ENCODE measurements around the gene OR2V1.
"Not testable (repeated sequence)": the region's sequence is repeated elsewhere in the genome, so short reads cannot be mapped to it uniquely, and the experiment has no call there.

Gene OR2V1

DNA sequence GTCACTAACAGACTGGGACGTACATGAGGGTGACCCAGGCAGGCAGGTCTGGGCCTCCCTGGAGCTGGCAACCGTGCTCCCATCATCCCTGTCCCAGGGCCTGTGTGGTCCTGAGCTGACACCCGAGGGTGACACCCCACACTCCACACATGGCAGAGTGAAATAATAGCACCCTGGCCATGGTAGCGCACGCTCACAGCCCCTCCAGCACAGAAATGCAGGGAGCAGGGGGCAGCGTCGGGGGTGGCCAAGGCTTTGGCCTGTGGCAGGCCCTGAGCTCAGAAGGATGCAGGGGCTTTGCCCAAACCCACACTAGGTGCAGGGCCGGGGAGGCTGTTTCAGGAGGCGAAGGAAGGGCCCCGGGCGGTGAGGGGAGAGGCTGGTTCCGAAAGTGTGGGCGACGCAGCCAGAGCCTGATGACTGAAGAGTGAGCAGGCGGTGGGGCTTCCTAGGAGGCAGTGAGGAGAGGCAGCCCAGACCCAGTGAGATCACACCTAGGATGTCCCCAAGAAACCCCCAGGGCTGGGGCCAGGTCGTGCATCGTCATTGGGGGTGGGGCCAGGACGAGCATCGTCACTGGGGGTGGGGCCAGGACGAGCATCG, 29.3 kb upstream of the OR2V1 start:
- DNase-seq = no peak

DNA sequence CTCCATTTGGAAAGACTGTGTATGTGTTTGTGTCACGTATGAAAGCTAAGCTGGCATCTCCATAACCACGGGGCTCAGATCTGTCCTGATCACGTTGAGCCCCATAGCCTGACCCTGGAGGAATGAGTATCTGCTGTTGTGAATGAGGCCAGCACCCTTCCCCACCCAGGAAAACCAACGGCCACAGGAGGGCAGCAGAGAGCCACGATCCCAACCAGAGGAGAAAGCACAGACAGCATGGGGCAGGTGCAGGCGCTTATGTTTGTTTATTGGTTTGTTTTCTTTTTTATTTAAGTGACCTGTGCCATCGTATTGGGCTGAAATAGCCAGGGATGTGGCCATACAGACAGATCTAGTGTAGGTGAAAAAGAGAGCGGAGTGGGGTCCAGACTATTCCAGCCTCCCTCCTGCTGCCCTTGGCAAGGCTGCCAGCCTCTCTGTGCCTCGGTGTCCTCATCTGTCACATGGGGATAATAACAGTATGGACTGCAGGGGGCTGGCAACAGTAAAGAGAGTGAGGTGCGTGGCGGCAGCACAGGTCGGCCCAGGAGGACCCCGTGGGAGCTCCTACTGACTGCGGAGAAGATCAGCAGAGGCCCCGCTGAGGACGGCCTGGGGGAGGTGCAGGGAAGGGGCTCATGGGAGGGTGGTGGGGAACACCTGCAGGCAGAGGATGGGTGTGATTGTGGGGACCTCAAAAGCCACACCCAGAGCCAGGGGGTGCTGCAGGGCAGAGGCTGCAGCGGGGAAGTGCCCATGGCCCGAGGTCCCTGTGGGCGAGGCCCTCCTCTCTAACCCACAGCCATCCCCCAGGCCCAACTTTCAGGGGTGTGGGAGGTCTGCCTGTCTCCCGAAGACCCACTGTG, 28.6 kb upstream of the OR2V1 start:
- DNase-seq = peak; percentile 8

DNA sequence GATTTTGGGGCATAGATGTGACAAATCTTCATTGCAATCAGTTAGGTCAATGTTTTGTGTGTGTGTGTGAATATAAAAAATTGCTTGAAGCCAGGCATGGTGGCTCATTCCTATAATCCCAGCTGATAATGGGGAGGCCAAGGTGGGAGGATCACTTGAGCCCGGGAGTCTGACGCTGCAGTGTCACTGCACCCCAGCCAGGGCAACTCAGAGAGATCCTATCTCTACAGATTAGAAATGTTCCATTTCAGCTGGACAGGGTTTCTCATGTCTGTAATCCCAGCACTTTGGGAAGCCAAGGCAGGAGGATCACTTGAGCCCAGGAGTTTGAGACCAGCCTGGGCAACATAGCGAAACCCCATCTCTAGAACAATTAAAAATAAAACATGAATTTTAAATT, 27.9 kb upstream of the OR2V1 start:
- DNase-seq = no peak

DNA sequence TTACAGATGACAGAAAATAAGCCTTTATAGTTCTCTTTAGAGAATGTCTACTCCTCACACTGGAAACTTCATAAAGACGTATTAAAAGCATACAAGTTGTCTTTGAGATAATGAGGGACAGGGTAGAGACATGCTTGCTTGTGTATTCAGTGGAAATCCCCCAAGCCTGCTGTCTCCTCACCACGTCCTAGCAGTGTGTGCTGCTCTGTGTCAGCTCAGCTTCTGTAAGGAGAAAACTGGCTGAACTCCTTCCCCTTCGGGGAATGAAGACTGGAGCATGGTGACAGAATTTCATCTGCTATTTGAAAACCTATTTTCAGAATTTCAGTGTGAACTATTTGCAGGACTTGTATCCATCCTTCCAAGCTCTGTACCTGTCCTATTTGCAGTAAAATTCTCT, 25.8 kb upstream of the OR2V1 start:
- DNase-seq = no peak

DNA sequence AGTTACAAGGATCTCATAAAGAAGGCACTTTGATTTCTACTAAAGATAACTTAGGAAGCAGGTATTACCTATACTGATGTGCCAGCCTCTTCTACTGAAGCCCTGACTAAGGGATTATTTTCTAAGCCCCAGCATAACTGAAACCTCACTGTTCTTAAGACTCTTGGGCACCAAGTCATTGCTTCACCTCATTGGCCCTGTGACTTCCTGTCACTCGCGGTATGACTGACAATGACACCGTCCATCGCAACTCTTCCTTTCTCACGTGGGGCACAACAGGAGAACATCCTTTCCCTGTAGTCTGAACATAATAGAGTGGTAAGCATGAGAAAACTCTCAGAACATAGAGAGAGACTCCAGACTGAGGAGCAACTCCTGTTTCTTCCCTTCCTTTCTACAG, 22.8 kb upstream of the OR2V1 start:
- no peak for DNase-seq

DNA sequence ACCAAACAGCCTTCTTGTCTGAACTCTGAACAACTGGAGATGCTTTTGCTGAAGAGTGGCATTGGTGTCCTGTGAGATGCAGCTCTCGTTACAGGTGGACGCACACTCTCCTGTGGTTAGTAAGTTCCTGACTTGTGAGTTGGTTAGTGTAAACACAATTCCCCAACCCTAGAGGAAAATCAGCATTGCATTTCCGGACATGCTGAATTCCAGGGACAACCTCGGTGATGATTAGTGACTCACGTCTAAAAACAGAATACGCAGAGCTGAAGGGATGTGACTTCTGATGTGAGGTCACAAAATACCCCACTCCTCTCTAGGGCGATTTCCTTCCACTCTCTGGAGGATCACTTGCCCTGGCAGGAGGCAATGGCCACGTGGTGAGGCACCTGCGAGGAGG, 21.4 kb upstream of the OR2V1 start:
- DNase-seq = no peak

DNA sequence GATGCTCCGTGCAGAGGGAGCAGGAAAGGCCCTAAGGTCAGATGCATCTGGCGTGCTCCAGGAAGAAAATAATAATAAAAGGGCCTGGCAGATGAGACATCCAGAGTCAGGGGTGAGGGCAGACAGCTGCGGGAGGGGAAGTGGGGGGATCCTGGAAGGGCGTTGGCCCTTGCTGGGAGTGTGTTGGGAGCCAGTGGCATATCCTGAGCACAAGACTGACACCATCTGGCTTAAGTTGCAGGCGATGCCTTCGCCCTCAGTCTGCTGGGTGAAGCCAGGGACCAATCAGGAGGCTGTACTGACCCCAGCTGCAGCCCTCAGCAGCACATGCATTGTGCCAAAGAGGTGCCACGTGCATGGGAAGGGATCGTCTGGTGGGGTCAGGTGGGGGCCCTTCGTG, 20.2 kb upstream of the OR2V1 start:
- no peak for DNase-seq

DNA sequence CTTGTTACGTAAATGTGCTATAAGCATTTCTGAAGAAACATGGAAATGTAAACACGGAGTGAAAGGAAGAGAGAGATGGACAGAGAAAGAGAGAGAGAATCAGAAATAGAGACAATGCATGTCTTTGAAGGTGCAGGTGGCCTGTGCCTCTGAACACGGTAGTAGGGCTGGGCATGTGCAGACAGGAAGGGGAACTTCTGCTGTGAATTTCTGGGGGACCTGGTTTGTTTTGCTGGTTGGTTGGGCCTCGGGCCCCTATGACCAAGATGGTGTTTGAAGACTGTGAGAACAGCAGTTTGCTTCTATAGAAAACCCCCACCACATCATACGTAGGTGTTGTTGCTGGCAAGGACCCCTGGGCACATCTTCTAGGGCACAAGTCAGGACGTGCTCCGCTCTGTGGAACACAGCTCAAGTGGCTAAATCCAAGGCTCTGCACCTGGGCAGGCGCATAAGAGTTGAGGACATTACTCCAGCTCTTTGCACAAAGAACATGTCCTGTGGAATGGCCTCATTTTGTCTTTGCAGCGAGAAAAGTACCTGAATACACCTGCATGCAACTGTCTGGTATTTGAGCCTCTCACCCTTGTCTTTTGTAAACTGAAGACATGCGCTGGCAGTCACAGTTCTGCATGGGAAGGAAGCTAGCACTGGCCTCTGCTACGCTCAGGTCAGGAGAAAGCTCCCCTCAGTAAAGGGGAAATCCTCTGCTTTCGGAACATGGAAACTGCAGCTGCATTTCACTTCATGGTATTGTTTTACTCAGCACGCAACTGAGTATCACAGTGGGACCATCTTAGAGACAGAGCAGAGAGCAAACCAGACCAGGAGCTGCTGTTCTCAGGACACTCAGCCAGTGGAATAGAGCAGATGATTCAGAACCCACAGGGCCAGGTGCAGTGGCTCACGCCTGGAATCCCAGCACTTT, 19.1 kb upstream of the OR2V1 start:
- DNase-seq = no peak

DNA sequence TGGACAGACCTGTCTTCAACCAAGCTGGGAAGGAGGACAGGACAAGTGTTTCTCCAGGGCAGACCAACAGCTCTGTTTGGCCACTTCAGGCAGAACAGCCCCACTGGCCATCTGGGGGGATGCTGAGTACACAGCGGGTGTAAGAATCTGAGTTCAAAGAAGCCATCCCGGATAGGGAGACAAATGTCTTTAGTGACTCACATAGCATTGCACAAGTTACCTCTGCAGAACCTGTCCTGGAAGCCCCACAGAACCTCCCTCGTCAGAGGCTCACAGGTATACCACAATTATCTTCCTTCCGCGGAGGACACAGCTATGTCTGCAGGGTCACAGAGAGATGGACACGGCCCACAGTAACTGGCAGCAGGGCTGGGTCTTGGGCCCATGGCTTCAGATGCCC, 18.4 kb upstream of the OR2V1 start:
- no peak for DNase-seq

DNA sequence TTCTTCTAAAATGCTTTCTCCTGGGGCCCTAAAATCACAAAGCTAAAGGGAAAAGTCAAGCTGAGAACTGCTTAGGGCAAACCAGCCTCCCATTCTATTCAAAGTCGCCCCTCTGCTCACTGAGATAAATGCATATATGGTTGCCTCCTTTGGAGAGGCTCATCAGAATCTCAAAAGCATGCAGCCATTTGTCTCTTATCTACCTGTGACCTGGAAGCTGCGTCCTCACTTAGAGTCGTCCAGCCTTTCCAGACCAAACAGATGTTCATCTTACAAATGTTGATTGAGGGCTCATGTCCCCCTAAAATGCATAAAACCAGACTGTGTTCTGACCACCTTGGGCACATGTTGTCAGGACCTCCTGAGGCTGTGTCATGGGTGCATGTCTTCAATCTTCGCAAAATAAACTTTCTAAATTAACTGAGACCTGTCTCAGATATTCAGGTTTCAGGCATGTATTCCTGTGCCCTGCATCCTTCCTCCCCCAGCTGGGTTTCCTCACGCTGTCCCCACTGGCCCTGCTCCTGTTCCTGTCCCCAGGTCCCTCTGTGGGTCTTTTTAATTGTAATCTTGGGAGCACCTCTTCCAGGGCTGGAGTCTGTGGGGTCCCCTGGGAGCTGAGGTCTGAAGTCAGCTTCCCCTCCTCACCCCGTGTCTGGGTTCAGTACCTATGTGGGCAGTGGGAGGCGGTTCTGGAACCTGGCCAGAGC, 16.1 kb upstream of the OR2V1 start, which contains the start of gene OR2V2:
OR2V2 (plus strand) TSS at position 660 of the 710 bp plus-strand sequence. CDS start 7,357 bp downstream, outside the sequence.
- DNase-seq = not testable (repeated sequence)

DNA sequence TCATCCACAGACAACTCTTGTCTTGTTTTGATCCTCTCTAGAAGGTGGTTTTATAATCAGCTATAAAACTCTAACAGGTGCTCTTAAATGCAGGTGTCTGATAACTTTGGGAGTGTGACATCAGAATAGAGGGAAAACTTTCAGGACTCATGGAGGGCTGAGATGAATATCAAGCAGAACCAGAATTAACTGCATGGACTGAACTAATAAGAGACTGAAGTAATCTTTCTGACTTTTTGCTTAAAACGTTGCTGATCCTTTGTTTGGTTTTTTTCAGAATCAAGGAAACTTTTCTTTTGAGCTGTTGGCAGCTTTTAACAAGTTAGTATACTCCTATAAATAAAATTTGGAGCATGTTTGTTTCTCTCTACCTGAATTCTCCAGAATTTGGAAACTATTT, 14.2 kb upstream of the OR2V1 start:
- DNase-seq = no peak

DNA sequence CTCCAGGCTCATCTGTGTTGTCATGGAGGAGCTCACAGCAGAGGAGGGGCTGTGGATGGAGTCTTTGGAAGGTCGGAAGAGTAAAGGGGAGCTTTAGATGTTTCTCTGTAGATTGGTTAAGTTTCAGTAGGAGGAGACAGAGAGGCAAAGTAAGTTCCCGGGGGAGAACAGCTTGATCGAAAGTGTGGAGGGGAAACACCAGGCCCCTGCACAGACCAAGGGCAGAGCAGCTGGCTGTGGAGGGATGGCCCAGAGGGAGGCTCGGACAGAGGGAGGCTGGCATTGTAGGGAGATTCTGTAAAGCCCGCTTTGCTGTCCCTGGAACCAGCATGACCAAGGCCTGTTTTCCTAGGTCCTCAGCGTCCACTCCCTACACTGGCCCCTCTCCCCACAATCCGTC, 11.1 kb upstream of the OR2V1 start:
- DNase-seq = no peak

DNA sequence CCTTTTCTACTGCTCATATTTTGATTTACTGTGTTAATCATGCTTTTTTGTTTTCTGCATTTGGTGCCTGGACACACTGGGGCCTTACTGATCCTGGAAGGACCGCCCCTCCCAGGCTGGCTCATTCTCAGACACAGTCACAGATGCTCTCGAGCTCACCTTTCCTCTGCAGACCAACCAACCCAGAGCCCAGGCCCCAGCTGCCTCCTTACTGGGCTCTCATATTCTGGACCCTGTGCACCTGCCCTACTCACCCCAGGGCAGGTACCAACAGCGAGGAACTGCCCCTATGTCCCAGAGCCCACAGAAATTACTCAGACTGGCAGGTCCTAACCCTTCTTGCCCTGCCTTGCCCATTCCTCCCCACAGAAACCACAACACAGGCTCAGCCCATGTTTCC, 9.8 kb upstream of the OR2V1 start:
- DNase-seq = no peak

DNA sequence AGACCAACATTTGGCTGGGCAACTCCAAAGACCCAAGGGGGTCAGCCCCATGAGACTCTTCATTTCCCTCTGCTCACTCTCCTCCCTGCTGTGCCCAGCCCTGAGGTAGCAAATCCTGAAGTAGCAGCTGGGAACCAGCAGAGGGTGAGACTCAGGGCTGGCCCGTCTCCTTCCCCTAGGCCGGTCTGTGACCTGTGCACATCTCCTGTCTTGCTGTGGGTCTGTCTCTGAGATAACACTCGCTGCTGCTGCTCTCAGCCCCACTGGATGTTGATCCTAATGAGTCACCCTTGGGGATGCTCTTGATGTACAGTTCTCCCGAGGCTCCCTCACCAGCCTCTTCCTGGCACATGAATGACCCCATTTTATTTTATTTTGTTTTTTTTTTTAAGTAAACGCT, 7.3 kb upstream of the OR2V1 start:
- DNase-seq = no peak

DNA sequence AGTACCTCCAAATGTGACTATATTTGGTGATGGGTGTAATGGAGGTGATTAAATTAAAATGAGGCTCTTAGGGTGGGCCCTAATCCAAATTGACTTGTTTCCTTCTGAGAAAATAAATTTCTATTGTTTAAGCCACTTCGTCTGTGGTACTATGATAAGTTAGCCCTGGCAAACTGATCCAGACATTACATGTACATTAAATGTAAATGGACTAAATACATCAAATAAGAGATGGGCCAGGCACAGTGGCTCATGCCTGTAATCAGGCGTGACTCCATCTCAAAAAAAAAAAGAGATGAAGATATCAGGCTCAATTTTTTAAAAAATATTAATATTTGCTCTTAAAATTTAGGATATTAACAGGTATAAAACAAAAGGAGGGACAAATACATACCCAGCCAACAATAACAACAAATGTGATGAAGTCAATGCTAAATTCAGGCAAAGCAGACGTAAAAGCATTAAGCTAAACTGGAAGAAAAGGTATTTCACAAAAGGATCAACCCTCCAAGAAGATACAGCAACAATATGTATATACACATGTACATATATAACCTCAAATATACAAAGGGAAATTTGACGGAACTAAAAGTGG, 5.5 kb upstream of the OR2V1 start:
- DNase-seq = no peak

DNA sequence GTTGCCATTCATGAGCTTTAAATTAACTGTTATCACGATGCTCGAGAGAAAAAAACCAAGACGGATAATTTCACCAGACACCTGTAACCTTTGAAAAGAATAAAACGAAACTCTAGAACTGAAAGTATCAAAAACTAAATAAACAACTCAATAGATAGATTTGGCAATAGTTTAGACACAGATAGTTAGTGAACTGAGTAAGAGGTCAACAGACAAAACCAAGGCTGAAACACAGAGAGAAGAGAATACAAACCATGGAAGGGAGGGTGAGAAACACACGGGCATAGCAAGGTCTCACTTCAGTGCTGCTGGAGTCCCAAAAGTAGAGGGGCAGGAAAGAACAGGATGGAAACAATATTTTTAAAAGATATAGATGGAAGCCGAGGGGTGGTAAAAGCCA, 3.3 kb upstream of the OR2V1 start:
- no peak for DNase-seq

DNA sequence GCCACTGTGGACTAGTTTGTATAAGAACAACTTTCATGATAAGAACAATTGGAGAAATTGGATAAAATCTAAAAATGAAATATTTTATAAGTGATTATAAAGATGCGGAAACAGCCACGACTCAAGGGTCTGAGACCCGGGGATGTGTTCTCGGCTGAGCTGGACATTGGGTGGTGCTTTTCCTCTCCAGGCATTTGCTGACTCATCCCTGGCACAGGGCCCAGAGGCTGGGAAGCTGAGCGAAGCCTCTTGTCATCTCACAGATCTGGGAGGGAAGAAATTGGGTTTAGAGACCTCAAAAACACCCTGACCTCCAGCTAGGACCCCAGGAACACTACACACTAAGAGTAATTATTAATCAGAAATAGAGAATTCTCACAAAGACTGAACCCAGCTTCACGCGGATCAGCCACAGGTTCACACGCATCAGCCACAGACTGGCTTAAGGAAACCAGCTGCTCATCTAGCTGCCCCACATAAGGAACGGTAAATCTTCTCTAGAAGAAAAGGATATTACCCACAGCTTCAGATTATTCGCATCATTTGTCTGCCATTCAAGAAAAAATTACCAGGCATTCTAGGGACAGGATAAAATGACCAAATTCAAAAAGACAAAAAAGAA, 2.8 kb upstream of the OR2V1 start:
- DNase-seq = no peak

DNA sequence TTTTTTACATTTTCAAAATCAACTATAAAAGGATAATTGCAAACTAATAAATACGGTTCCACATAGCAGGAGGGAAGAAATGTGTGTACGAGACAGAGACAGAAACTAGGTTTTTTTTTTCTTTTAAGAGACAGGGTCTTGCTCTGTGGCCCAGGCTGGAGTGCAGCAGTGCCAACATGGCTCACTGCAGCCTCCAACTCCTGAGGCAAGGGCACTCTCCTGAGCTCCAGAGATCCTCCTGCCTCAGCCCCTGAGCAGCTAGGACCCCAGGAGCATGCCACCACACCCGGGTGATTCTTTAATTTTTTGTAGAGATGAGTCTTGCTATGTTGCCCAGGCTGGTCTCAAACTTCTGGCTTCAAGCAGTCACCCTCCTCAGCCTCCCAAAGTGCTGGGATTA, 2.1 kb upstream of the OR2V1 start:
- no peak for DNase-seq

DNA sequence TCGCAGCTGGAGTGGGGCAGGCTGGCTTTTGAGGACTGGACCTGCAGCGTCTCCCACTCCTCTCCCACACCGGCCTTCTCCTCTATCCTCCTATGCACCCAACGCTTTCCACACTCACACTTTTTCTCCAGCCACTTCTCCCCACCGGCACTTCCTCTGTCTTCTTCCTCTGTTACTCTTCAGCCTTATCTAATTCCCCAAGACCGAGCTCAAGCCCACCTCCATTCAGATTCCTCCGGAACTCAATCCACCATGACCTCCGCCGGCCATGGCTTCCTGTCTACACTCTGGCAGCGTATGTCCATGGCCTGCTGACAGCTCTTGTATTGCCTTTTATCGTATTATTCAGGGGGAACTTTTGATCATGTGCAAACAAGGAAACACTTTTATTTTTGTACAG, 545 bp upstream of the OR2V1 start:
- no peak for DNase-seq

DNA sequence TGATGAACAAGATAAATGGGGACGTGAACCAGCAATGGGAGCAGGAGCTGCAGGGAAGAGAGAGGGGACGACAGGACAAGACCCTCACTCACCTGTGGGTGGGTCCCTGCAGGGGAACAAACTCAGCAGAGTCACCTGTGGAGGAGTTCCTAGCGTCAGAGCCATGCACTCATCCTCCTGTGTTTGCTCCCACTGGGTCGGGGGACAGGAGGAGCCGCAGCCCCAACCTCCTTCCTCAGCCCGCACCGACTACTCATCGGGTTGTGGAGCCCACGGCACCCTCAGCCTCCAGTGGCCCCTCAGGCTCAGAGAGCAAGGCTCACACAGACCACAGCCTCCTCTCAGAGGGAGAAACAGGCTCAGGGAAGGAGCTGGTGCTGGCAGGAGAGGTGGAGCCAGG, 888 bp downstream of the OR2V1 start:
- DNase-seq = not testable (repeated sequence)

DNA sequence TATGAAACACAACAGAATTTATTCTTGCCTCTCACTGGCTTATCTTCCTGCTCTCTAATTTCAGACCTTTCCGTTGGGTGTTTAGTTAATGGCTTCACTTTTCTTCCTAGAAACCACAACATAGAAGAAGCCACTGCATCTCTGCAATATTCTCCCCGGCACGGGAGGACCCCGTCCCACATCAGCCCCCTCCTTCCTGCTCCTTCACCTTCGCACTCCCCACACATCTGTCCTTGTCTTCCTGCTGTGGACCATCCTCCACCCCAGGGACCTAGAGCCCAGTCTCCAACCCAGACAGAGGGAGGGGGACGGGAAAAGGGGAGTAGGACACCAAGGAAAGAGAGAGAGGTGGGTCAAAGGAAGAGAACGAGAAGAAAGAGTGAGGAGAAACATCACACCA, 1.4 kb downstream of the OR2V1 start:
- DNase-seq = no peak

Data from NCI-H2107 (cell line).